ENCODE measurements around the gene WNT3A.

Gene WNT3A

DNA sequence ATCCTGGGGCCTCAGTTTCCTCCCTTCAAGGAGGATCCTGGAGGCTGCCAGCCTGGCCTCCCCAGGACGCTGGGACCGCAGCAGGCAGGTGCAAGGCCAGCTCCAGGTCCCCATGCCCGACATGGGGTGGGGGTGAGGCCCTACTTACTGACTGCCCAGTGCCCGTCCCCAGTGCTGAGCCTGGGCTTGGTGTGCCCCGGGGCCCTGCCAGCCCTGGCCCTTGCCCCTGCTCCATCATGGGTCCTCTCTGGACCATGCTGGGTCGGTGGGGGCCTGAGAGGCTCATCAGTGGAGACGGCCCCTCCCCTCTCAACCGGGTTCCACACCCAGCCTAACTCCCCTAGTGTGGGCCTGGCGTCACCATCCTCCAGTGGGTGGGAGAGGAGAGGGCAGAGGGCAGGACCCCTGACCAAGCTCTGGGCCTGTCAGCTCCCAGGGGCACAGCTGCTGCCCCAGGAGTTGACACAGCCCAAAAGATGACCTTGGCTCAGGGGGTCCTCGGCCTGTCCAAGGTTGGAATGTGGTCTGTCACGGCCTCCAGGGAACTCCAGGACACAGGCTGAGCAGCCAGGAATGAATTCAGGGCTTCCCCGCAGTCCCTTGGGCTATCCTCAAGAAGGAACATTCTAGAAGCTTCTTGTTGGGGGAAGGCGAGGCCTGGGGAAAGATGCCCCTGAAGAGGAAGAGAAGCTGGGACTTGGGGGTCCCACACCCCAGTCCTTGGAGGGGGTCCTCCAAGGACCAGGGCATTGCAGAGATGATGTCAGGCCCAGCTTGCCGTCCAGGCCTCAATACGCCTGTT lies 58.1 kb downstream of the WNT3A start:
- no peak for FAIRE-seq
- no peak for DNase-seq (ENCODE audit: insufficient read length, low spot score)
- TF ChIP-seq, protein P1, sequence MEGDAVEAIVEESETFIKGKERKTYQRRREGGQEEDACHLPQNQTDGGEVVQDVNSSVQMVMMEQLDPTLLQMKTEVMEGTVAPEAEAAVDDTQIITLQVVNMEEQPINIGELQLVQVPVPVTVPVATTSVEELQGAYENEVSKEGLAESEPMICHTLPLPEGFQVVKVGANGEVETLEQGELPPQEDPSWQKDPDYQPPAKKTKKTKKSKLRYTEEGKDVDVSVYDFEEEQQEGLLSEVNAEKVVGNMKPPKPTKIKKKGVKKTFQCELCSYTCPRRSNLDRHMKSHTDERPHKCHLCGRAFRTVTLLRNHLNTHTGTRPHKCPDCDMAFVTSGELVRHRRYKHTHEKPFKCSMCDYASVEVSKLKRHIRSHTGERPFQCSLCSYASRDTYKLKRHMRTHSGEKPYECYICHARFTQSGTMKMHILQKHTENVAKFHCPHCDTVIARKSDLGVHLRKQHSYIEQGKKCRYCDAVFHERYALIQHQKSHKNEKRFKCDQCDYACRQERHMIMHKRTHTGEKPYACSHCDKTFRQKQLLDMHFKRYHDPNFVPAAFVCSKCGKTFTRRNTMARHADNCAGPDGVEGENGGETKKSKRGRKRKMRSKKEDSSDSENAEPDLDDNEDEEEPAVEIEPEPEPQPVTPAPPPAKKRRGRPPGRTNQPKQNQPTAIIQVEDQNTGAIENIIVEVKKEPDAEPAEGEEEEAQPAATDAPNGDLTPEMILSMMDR (IDR thresholded peaks at IDR 0.05; ENCODE audit: insufficient read depth, missing control alignments), result no peak

DNA sequence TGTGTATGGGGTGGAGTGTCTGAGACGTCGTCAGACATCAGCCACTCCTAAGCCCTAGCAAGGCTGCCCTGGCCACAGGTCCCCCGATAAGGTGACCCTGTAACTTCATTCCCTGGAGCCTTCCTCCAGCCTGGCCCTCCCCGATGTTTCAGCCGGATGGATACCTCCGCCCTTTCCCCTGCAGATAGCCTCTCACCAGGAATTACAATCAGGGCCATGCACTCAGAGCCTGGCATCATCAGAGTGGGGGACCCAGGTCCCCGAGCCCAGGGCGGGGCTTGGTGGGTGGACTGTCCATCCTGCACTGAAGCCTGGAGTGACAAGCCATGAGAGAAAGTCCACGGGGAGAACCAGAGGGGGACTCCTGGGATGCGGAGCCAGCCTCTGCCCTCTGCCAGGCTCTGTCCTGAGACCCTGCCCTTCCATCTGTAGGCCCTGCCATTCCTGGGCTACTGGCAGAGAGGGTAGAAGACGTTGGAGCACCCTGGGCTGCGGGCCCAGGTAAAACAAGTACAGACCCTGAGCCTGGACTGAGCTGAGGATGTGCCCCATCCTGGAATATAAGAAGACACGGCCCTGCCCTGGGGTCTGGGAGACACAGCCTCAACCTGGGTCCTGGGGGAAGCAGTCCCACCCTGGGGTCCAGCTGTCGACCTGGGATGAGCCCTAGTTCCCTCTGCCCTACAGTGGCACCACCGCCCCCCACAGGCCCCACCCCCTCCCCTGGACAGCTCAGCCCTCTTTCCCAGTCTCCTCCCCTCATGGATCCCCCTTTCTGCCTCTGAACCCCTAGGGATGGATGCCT lies 58.9 kb downstream of the WNT3A start:
- DNase-seq (ENCODE audit: insufficient read length, low spot score) (no peak), FAIRE-seq (no peak)
- TF ChIP-seq, protein P1 (IDR thresholded peaks at IDR 0.05; ENCODE audit: insufficient read depth, missing control alignments), result no peak

DNA sequence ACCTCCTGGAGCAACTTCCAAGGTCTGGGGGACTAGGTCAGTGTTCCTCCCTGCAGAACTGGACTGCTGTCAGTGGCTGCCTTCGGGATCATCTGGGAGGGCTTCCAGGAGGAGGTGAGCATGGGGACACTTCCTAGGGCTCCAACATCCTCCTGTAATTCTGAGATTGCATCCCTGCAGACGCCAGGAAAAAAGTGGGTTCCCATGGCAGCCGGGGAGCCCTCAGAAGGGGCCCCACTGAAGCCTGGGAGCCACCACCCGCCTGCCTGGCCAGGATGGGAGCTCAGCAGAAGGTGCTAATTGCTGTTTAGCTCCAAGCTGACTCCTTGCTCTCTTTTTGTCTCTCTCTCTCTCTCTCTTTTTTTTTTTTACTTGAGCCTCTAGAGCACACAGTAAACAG lies 59.6 kb downstream of the WNT3A start:
- DNase-seq (ENCODE audit: insufficient read length, low spot score) (no peak), FAIRE-seq (no peak)
- TF ChIP-seq, protein P1 (IDR thresholded peaks at IDR 0.05; ENCODE audit: insufficient read depth, missing control alignments), result no peak

DNA sequence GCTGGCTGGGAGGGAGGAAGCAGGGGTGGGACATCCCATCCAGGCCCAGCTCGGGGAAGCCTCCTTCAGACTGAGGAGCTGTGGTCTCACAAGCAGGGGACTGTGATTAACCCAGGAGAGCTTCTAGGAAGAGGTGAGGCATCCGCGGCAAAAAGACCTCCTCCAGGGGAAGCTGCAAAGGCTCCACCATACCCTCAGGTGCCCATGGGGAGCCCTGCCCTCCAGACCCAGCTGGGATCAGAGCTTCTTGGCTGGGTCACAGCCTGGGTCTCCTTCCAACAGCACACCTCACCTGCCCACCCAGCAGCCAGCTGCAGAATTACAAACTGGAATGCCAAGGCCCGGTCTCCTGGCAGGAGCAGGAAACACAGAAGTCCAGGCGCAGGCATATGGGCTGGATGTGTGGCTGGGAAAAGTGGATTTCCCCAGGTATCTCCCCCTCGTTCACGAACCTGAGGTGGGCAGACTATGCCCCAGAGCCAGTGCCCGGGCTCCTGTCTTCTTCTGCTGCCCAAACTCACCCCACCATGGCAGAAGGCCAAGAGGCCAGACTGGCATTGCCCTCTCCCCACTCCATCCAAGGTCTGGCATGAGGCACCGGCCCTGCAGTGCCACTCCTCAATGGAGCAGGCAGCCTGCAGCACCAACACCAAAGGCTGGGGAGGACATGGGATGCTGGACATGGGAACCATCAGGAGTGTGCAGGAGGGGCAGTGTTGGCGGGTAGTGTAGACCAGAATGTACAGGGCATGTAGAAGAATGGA lies 60.3 kb downstream of the WNT3A start:
- FAIRE-seq (no peak), DNase-seq (ENCODE audit: insufficient read length, low spot score) (no peak)
- TF ChIP-seq, protein P1 (IDR thresholded peaks at IDR 0.05; ENCODE audit: insufficient read depth, missing control alignments), result no peak

DNA sequence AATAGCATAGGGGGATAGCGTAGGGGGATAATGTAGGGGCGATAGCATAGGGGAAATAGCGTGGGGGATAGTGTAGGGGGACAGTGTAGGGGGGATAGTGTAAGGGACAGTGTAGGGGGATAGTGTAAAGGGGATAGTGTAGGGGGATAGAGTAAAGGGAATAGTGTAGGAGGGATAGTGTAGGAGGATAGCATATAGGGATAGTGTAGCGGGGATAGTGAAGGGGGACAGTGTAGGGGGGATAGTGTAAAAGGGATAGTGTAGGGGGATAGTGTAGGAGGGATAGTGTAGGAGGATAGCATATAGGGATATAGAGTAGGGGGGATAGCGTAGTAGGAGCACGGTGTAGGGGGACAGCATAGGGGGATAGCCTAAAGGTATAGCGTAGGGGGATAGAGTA lies 61.6 kb downstream of the WNT3A start:
- no peak for DNase-seq (ENCODE audit: insufficient read length, low spot score)
- FAIRE-seq, result no peak
- TF ChIP-seq, protein P1 (IDR thresholded peaks at IDR 0.05; ENCODE audit: insufficient read depth, missing control alignments), result no peak

DNA sequence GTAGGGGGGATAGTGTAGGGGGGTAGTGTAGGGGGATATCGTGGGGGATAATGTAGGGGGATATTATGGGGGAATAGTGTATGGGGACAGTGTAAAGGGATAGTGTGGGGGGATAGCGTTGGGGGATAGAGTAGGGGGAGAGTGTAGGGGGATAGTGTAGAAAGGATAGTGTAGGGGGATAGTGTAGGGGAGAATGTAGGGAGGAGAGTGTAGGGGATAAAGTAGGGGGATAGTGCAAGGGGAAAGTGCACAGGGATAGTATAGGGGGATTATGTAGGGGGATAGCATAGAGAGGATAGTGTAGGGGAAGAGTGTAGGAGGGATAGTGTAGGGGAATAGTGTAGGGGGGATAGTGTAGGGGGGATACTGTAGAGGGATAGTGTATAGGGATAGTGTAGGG lies 63.4 kb downstream of the WNT3A start:
- TF ChIP-seq, protein P1 (IDR thresholded peaks at IDR 0.05; ENCODE audit: insufficient read depth, missing control alignments), result no peak
- DNase-seq (ENCODE audit: insufficient read length, low spot score), result no peak
- no peak for FAIRE-seq
